HG03457 (cell line): ENCODE results near the gene MCCD1.
"Not testable (repeated sequence)": the region's sequence is repeated elsewhere in the genome, so short reads cannot be mapped to it uniquely, and the experiment has no call there.

Experiments used
- ATAC-seq: cut with Tn5 transposase; IDR thresholded peaks from one replicate; pipeline ENCODE4 v1.9.1; 2021; ENCODE audit warnings: moderate number of reproducible peaks; ENCODE audit not compliant: unreplicated experiment

The MCCD1 gene, protein sequence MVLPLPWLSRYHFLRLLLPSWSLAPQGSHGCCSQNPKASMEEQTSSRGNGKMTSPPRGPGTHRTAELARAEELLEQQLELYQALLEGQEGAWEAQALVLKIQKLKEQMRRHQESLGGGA

DNA sequence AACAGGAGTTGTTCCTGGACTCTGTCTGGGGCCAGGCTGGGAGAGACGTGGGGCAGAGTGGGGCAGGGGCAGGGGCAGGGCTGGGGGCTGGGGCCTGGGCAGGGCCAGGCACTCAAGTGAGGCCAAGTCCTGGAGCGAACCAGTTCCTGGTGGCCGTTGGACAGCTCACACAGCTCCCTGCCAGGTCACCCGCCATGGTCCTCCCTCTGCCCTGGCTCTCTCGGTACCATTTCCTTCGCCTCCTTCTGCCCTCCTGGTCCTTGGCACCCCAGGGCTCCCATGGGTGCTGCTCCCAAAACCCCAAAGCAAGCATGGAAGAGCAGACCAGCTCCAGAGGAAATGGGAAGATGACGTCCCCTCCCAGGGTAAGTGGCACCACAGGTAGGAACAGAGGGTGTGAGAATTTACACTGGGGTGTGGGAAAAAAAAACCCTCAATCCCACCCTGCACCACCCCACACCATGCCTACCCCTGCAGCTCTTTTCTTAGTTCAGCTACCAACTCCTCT, at the start of gene MCCD1:
TSS of gene MCCD1 (plus strand) at position 142 of the 508 bp plus-strand sequence. CDS start at position 195, 53 bp downstream.
- no peak for ATAC-seq

DNA sequence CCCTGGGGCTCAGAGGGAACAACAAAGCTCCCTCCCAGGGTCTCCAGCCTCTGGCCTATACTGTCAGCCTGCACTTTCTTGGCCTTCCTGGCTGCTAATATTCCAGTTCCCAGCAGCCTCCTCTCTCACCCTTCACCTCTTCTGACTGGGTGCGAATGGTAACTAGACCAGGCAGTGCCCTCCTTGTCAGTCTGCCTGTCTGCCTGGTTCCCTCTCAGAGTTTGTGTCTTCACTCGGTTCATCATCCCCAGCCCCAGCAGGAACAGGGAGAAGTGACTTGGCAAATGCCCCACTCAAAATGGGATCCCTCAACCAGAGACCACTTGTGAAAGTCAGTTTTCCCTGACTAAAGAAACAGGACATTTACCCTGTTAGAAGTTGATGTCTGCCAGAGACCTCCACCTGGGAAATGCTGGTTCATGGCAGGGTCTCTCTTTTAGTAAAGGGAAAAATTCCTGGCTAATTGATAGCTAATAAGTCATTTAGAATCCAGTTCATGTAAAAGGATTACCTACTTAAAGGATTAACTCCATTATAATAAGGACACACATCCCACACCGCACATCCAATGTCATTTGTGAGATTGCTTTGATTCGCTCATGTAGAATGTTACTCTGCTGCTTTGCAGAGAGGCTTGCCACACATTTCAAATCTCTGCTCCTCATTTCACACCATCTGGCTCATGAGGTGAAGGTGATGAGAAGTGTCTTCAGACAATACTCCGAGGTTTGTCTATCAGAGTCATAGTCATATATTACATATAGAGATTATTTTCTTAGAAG, 49.4 kb upstream of the MCCD1 start:
- no peak for ATAC-seq

DNA sequence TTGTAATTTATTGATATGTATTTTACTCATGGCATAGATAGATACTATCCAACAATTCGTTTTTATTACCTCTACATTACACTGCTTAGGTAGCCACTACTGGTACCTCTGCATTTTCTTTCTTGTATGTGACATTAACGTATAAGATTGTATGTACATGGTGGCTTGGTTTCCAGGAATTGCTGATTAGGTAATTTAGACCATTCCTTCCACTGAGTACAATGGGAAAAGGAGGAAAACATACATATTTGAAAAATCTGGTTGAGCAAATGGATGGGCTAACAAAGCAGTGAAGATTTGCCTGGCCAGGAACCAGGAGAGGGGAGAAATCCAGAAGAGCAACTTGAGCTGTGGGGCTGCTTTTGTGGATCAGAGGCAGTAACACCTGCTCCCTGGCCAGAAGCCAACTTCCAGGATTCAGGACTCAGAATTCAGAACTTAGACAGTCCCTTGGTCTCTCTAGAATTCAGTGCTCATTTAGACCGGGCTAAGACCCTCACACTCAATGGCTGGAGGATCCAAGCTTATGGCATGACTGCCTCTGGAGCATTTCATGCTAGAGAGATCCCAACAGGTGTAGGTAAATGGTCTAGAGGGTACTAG, 48.7 kb upstream of the MCCD1 start:
- ATAC-seq: no peak

DNA sequence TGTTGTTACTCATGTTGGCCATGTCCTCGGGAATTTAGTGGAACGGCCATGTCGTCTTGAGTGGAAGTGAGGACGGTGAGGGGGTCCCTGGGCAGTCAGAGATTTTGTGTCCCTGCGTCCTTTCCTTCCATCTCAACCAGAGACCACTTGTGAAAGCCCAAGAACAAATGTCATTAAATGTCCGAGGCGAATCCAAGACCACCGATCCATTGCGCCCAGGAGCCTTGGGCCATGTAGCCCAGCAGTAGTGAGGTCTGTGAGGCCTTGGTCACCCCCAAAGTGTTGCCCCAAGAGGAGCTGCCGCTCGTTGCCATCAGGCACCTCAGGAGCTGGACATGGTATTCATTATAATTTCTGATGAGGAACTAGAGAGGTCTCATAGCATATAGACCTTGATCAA, 48.2 kb upstream of the MCCD1 start:
- ATAC-seq: no peak

DNA sequence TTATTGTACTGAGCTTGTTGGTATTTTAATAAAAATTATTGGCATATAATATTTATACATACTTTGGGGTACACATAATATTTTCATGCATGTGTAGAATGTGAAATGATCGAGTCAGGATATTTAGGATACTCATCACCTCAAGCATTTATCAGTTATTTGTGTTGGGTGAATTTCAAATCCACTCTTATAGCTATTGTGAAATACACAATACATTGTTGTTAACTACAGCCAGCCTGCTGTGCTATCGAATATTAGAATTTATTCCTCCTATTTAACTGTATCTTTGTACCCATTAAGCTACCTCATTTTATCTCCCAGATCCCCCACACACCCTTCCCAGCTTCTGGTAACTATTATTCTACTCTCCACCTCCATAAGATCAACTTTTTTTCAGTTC, 45.4 kb upstream of the MCCD1 start:
- ATAC-seq: no peak

DNA sequence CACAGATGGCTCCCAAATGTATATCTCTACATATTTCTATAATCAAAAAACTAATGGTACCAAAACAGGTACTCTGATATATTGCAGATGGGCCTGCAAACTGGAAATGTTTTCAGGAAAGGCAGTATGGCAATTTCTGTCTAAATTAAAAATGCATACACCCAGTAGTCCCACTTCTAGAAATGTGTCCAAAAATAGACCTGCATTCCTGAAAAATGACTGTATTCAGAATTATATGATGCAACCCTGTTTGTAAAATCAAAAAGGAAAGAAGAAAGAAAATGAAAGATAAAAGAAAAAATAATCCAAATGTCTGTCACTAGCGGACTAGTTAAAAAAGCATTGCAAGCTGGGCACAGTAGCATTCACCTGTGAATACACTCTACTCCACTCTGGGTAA, 43.7 kb upstream of the MCCD1 start:
- ATAC-seq: no peak

DNA sequence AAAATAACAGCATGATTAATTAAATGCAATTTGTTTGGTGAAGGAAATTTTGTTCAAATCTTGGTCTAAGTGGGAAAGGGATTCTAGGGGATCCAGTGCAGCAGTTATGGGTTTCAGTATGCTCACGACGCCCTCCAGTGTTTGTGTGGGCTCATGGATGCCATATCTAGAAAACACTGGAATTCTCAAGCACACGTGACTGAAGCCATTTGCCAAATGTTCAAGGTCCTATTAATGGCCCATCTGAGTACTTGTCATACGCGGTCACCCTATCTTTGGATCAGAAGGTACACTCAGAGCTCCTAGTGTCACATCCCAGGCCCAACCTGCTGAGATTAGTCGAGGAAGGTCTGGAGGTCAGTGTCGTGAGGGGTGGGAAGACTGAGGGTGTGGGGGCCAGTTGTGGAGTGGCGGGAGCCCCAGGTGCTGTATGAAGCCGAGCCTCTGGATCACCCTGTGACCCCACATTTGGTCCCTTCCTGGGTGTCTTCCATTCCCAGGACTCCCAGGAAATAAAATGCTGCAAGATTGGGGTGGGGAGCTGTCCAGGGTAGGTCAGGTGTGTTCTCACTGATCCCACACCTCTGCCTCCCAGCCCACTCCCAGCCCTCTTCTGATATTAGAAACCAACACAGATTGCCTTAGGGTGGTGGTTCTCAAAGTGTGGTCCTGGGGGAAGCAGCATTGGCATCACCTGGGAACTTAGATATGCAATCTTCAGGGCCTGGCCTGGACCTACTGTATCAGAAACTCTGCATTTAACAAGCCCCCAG, 42.5 kb upstream of the MCCD1 start:
- ATAC-seq: not testable (repeated sequence)

DNA sequence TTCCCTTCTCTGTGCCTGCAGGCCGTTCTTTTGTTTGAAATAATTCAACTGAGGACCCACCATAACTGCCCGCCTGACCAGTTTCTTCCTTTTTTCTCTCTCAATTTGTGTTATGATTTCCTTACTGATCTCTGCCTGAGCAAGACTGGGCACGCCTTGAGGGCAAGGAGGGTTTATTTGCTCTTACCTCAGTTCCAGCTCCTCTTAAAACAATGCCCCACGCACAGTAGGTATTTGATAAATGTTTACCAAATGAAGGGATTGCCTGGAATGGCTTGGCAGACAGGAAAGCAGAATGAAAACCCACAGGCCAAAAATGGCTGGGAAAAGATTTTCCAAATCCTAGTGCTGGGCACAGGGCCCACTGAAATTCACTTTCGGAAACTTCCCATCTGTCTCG, 41.1 kb upstream of the MCCD1 start:
- ATAC-seq: not testable (repeated sequence)

DNA sequence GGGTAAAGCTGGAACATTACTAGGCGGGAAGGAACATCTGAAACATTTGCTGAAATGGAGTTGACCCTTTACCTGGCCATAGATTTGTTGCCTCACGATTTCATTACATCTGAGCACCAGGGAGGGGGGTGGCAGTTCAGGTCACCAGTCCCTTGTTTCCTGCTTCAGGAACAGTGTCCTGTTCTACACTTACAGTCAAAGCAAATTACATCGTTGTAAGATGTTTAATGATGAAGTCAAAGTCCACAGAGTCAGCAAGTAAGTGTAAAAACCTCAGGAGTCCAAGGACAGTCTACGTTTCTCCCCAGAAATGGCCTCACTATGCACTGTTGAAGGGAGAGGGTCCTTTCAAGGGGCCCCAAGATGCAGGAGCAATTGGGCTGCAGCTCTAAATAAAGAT, 39.7 kb upstream of the MCCD1 start:
- no peak for ATAC-seq

DNA sequence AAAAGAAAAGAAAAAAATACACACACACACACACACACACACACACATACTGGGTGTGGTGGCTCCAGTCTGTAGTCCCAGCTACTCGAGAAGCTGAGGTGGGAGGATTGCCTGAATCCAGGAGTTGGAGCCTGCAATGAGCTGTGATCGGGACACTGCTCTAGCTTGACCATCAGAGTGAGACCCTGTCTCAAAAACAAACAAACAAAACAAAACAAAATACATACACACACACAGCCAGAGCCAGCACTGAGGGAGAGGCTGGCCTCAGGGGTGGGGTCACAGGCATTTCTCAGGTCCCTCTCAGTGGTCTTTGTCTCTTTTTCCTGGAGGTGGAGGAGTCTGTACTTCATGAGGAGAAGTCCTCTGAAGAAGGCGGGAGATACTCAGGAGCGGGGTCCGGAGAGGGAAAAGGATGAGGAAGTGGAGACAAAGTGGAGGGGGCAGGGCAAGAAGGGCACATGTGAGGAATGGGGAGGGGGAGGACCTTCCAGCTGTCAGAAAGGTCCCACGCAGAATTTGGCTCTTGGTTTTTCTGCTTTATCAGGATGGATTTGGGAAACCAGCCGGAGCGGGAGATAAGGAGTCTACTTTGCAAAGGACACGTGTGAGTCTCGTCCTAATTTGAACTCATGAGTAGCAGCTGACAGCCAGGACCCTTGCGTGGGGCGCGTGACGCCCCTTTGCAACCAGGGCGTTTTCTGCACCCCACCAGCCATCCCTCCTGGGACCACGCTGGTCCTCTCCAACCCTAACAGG, 38.5 kb upstream of the MCCD1 start:
- no peak for ATAC-seq

DNA sequence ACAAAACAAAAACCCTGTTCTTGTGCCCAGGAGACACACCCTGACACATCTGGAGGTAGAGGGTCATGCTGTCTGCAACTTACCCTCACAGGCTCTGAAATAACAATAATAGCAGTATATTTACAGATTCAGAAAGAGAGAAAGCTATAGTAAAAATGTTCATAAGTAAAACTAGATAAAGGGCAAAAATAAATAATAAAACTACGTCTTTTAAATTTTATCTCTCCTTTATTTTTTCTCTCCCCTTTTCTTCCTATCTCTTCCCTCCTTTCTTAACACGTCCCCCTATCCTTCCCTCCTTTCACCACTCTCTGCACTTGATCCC, 35.2 kb upstream of the MCCD1 start:
- ATAC-seq: not testable (repeated sequence)

DNA sequence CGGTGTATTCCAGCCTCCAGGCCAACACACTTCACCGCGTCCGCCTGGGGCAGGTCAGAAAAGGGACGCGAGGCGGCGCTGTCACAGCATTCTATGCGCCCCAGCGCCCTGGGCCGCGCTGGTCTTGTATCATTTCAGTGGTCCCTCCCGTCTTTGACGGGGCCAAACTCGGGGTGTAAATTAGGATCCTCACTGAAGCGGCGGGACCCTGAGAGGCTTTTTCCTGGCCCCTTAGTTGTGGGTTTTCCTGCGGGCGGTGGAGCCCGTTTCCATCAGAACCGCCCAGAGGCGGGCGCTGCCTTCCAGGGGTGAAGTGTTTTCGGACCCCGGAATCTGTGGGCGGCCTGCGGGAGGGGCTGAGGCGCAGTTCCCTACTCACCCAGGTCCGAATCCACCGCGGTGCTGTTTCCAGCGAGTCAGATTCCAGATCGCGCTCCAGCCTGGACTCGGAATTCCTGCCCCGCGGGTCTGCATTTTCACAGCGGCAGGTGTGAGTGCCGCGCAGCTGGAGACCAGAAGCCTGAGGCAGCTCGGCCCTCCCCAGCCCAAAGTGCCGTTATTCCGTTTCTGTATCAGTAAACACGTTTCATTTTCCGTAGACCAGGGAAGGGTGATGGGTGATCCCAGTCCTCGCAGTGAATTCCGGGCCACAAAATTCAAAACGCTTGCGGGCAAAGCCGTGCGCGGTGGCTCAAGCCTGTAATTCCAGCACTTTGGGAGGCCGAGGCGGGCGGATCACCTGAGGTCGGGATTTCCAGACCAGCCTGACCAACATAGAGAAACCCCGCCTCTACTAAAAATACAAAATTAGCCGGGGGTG, 34.7 kb upstream of the MCCD1 start:
- ATAC-seq: no peak

DNA sequence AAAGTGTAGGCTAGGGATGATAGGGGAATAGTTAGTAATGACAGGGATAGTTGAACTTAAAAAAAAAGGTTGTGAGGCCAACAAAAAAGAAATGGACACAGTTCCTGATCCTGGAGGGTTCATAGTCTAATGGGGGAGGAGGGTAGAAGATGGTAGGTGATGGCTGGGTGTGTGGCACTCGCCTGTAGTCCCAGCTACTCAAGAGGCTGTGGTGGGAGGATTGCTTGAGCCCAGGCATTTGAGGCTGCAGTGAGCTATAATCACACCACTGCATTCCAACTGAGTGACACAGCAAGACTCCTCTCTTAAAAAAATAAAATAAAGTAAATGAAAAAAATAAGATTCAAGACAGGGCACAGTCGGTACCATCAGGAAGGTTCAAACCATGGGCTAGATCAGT, 33.2 kb upstream of the MCCD1 start:
- ATAC-seq: no peak

DNA sequence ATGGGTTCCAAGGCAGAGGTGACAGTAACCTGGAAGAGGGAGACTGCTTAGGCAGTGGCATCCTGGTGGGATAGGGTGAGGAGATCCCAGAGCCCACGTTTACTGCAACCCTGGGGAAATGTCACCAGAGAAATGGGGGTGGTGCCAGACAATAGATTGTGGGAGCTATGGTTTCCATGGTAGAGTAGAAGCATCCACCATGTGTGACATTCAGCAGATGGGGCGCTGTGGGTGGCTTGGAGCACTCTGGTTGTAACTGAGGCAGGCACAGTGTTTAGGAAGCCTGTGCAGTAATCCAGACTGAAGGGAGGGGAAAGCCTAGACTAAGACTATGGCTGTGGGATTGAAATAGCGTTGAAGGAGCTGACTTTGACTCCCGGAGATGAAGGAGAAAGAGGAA, 31.9 kb upstream of the MCCD1 start:
- not testable (repeated sequence) for ATAC-seq

DNA sequence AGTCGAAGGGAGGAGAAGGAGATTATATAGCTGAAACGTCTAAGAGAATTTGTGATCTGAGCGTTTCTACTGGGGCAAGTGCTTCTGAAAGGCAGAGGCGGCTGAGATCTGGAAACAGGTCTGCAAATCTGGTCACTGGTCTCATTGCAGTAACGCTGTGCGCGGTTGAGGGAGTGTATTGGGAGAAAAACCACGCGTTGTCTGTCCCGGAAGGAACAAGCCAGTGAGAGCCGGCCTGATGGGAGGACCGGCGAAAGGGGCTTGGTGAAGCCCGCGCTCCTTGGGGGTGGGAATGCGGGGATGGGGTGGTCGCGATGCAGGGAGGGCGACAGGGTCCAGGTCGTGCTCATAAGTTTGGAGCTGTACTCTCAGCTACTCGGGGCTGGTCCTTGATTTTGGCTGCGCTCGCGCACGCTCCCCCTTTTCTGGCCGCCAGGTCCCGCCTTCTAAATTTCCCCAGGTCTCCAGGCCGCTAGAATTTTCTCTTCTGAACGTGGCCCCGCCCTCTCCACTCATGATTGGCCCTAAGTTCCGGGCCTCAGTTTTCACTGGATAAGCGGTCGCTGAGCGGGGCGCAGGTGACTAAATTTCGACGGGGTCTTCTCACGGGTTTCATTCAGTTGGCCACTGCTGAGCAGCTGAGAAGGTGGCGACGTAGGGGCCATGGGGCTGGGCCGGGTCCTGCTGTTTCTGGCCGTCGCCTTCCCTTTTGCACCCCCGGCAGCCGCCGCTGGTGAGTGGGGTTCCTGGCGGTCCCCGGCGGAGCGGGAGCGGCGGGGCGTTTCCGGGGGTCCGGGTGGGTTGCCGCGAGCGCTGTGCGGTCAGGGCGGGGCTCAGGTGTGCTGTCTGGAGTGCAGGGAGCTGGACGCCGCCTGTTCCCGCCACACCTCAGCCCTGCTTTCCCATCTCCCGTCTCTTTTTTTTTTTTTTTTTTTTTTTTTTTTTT, 31.0 kb upstream of the MCCD1 start, which contains the start of gene MICB:
TSS of gene MICB (plus strand) at position 615 of the 946 bp plus-strand sequence. CDS start at position 664, 49 bp downstream.
- peak; percentile 42 for ATAC-seq

DNA sequence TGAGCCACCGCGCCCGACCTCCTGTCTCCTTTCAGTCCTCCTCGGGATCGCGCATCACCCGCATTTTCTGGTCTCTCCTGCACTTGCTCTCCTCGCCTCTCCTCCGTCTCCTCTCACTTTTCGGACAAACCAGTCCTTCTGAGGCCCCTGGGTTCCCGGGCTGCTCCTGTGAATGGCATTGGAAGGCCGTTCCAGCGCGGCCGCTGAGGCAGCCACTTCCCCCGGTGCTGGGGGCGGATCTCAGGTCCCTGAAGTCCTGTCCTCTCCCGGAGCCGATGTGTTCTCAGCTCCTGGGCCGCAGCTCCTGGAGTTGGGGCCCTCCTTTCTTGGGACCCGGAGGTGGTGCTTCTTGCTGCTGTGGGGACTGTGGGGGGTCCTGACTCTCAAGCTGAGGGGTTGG, 30.0 kb upstream of the MCCD1 start:
- ATAC-seq: no peak

DNA sequence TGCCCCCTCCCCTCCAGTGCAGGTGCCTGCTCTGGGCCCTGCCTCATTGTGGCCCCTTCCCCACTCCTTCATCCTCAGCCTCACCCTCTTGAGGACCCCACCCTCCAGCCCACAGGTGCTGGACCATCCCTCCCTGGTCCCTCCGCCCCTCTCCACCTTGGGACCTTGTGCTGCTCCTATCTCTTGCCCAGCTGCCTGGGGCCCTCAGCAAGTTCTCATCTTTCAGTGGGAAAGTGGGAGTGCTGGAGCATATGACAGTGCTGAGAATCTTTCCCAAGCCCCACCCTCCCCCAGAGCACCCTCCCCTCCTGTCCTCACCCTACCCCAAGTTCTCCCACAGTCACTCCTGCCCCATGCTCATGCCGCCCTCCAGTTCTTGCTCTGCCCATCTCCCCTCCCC, 29.1 kb upstream of the MCCD1 start:
- ATAC-seq: not testable (repeated sequence)

DNA sequence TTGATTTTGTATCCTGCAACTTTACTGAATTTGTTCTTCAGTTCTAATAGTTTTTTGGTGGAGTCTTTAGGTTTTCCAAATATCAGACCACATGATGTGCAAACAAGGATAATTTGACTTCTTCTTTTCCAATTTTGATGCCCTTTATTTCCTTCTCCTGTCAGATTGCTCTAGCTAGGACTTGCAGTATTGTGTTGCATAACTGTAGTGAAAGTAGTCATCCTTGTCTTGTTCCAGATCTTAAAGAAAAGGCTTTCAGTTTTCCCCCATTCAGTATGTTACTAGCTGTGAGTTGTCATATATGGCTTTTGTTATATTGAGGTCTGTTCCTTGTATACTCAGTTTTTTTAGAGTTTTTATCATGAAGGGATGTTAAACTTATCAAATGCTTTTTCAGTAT, 26.2 kb upstream of the MCCD1 start:
- no peak for ATAC-seq

DNA sequence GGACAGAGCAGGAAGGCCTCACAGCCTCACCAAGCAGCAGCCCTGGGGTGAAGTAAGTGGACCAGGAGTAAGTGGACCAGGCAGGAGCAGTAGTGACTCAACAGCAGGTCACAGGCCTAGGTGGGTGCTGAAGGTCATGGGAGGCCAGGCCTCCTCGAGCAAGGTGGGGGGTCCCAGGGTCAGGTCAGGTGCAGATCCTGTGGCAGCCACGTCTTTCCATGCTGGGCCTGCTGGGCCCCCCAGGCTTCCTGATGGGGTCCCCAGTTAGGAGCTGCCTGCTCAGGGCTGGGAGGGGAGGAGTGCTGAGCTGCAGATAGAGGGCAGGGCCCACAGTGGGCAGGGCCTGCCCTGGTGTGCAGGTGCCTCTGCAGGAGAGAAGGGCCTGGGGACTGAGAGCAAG, 19.7 kb upstream of the MCCD1 start:
- not testable (repeated sequence) for ATAC-seq
